Mesenchymal stem cell (in vitro differentiated cells and primary cell): ENCODE data around the gene CLASP1.

ENCODE experiments used
- DNase-seq: peaks from one replicate; pipeline ENCODE4 v3.0.0-alpha.2; 2013
- H2AFZ ChIP-seq: one replicate; pipeline ENCODE4 v1.6.1; 2013; ENCODE audit warnings: low read depth, mild to moderate bottlenecking, control low read depth, inconsistent platforms, low read length, moderate library complexity
- H2AK5ac ChIP-seq: 2 replicates; pipeline ENCODE4 v1.6.1; 2013; ENCODE audit warnings: low read length, moderate library complexity, mild to moderate bottlenecking, inconsistent platforms; ENCODE audit not compliant: severe bottlenecking
- H2BK120ac ChIP-seq: one replicate; pipeline ENCODE4 v1.6.1; 2013; ENCODE audit warnings: low read depth, mild to moderate bottlenecking, inconsistent platforms, low read length, moderate library complexity
- H2BK12ac ChIP-seq, 2 experiments: one replicate each; pipeline ENCODE4 v1.6.1; 2013; ENCODE audit warnings: inconsistent platforms in 2 of 2, low read length in 2 of 2, mild to moderate bottlenecking in 2 of 2, moderate library complexity in 2 of 2, control low read depth in 1 of 2
- H2BK15ac ChIP-seq: one replicate; pipeline ENCODE4 v1.6.1; 2013; ENCODE audit warnings: mild to moderate bottlenecking, low read depth, inconsistent platforms; ENCODE audit not compliant: poor library complexity, severe bottlenecking
- H2BK5ac ChIP-seq: 2 replicates; pipeline ENCODE4 v1.6.1; 2013; ENCODE audit warnings: low read depth, mild to moderate bottlenecking, low read length, control low read depth, inconsistent platforms; ENCODE audit not compliant: poor library complexity, severe bottlenecking
- H3K14ac ChIP-seq, 2 experiments: one replicate each; pipeline ENCODE4 v1.6.1; 2013; ENCODE audit warnings: inconsistent platforms in 2 of 2, low read length in 2 of 2, control low read depth in 1 of 2, mild to moderate bottlenecking in 1 of 2, moderate library complexity in 1 of 2
- H3K18ac ChIP-seq, 2 experiments: one replicate each; pipeline ENCODE4 v1.6.1; 2013; ENCODE audit warnings: inconsistent platforms in 2 of 2, low read length in 2 of 2, control low read depth in 1 of 2, low read depth in 1 of 2, mild to moderate bottlenecking in 1 of 2
- H3K23ac ChIP-seq, 2 experiments: one replicate each; pipeline ENCODE4 v1.6.1; 2013; ENCODE audit warnings: inconsistent platforms in 2 of 2, low read length in 2 of 2, mild to moderate bottlenecking in 2 of 2, moderate library complexity in 2 of 2, control low read depth in 1 of 2
- H3K27ac ChIP-seq: 2 replicates; pipeline ENCODE4 v1.5.1; 2013; ENCODE audit warnings: mild to moderate bottlenecking, moderate library complexity, low read length, control low read depth, inconsistent platforms; ENCODE audit not compliant: poor library complexity, severe bottlenecking
- H3K27me3 ChIP-seq, 2 experiments: 2 replicates each; pipeline versions ENCODE4 v1.6.1 to v1.7.0; 2013; ENCODE audit warnings: low read length in 2 of 2, mild to moderate bottlenecking in 2 of 2, moderate library complexity in 2 of 2, control low read depth in 1 of 2, inconsistent platforms in 1 of 2; ENCODE audit not compliant: control insufficient read depth in 1 of 2, insufficient read depth in 1 of 2
- H3K36me3 ChIP-seq, 2 experiments: 2 replicates each; pipeline versions ENCODE4 v1.6.1 to v1.7.0; 2013; ENCODE audit warnings: low read length in 2 of 2, control low read depth in 1 of 2, inconsistent platforms in 1 of 2, low read depth in 1 of 2, mild to moderate bottlenecking in 1 of 2; ENCODE audit not compliant: insufficient read depth in 2 of 2, control insufficient read depth in 1 of 2
- H3K4ac ChIP-seq, 2 experiments: one replicate each; pipeline ENCODE4 v1.6.1; 2013; ENCODE audit warnings: inconsistent platforms in 2 of 2, low read length in 2 of 2, mild to moderate bottlenecking in 2 of 2, moderate library complexity in 2 of 2, control low read depth in 1 of 2, low read depth in 1 of 2
- H3K4me1 ChIP-seq: 2 replicates; pipeline ENCODE4 v1.6.1; 2013; ENCODE audit warnings: low read depth, low read length, control low read depth; ENCODE audit not compliant: control insufficient read depth, insufficient read depth
- H3K4me2 ChIP-seq: 2 replicates; pipeline ENCODE4 v1.6.1; 2013; ENCODE audit warnings: low read length, mild to moderate bottlenecking, inconsistent platforms; ENCODE audit not compliant: poor library complexity, severe bottlenecking
- H3K4me3 ChIP-seq, 2 experiments: 2 replicates each; pipeline versions ENCODE4 v1.5.1 to v1.7.0; 2013; ENCODE audit warnings: low read length in 2 of 2, mild to moderate bottlenecking in 2 of 2, control low read depth in 1 of 2, low read depth in 1 of 2; ENCODE audit not compliant: insufficient read depth in 1 of 2
- H3K79me1 ChIP-seq: replicated peaks from 2 replicates; pipeline ENCODE4 v1.6.1; 2013; ENCODE audit warnings: mild to moderate bottlenecking, control low read depth, low read length, inconsistent platforms; ENCODE audit not compliant: poor library complexity, severe bottlenecking
- H3K9ac ChIP-seq: 2 replicates; pipeline ENCODE4 v1.7.0; 2013; ENCODE audit warnings: mild to moderate bottlenecking, low read length, moderate library complexity
- H3K9me3 ChIP-seq: 2 replicates; pipeline ENCODE4 v1.7.0; 2013; ENCODE audit warnings: mild to moderate bottlenecking, low read length; ENCODE audit not compliant: control insufficient read depth
- H4K8ac ChIP-seq: one replicate; pipeline ENCODE4 v1.6.1; 2013; ENCODE audit warnings: inconsistent platforms, mild to moderate bottlenecking, low read length, moderate library complexity
- H4K91ac ChIP-seq: one replicate; pipeline ENCODE4 v1.6.1; 2013; ENCODE audit warnings: mild to moderate bottlenecking, low read length, inconsistent platforms
- WGBS: methylation state at CpG from one replicate; pipeline ENCODE4 v1.1.7; 2013; ENCODE audit warnings: mixed read lengths; 5-methylcytosine and 5-hydroxymethylcytosine counted together

The CLASP1 gene

DNA sequence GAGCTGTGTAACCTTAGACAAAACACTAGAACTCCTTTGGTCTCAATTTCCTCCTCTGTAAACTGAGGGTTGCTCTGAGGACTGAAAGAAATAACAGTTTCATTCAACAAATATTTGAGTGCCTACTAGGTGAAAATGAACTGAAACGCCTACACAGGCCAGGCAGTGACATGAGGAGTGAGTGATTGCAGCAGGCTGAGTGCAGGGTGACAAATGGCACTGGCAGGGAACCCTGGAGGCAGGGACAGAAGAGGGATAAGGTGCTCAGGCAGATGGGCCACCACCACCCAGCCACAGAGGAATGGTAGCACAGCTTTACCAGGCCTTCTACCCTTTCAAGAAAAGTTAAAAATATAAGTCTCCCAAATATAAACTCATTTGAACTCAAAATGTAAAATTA is 130.1 kb downstream of the CLASP1 start:
- no peak overlapping the region for H3K18ac ChIP-seq
- H4K91ac ChIP-seq: no peak overlapping the region
- H2AFZ ChIP-seq: no peak overlapping the region
- H3K4me1 ChIP-seq: peaks cover 1% of the 10 kb centered on the region
- H2BK12ac ChIP-seq: no peak overlapping the region
- H3K9ac ChIP-seq: no peak overlapping the region
- no peak overlapping the region for H2BK15ac ChIP-seq
- no peak overlapping the region for H3K27ac ChIP-seq
- no peak overlapping the region for H2AK5ac ChIP-seq
- H3K4ac ChIP-seq: no peak overlapping the region
- H3K23ac ChIP-seq: no peak overlapping the region
- no peak overlapping the region for H3K4me3 ChIP-seq
- H4K8ac ChIP-seq: peak overlapping the region; percentile 27
- H3K36me3 ChIP-seq: peaks cover 32 to 76% of the 10 kb centered on the region in 2 experiments
- H3K27me3 ChIP-seq: no peaks in the 10 kb centered on the region
- WGBS: 79% methylated on average over 1 of the region's 1 CpG
- H2BK5ac ChIP-seq: no peak overlapping the region
- peaks cover 49% of the 10 kb centered on the region for H3K79me1 ChIP-seq
- H3K9me3 ChIP-seq: no peaks in the 10 kb centered on the region
- peak overlapping the region in 1 of 2 experiments; percentile 87 for H3K14ac ChIP-seq
- H2BK120ac ChIP-seq: no peak overlapping the region
- DNase-seq: no peak
- H3K4me2 ChIP-seq: no peak overlapping the region

DNA sequence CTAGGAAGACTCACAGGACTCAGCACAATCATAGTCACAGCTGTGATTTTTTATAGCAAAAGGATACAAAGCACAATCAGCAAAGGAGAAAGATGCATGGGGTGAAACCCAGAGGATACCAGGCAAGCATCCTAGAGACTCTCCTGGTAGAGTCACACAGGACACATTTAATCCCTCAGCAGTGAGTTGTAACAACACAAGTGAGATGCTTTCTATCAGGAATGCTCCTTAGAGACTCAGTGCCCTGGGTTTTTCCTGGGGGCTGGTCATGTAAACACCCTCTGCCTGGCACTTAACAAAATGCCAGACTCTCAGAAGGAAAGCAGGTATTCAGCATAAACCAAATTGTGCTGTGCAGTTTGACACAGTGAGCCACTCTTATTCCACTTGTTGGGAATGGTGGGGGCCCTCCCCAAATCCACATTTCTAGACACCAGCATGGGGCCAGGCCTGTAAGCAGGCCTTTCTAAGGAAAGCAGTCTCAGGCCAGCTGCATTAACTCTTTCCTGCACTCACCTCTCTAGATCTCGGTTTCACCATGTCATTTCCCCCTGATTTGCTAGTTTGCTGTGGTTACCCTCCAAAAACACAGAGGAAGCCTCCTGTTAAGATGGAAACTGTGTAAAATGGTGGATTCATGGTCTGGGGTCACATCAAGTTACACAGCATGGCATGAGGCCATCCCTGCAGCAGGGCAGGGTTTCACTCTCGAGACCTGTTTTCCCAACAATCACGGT is 135.5 kb downstream of the CLASP1 start:
- Histone ChIP-seq H2BK5ac (no peak overlapping the region), H3K23ac (peak overlapping the region in 1 of 2 experiments; percentile 1), H3K4me1 (no peaks in the 10 kb centered on the region), H3K4me3 (no peak overlapping the region), H2BK15ac (no peak overlapping the region), H3K4me2 (no peak overlapping the region), H3K27ac (no peak overlapping the region), H3K14ac (no peak overlapping the region), H3K79me1 (peaks cover 34% of the 10 kb centered on the region), H4K8ac (no peak overlapping the region), H3K18ac (no peak overlapping the region), H3K4ac (no peak overlapping the region), H4K91ac (no peak overlapping the region), H2BK120ac (no peak overlapping the region), H2AK5ac (no peak overlapping the region), H2BK12ac (no peak overlapping the region), H3K9me3 (no peaks in the 10 kb centered on the region), H3K9ac (no peak overlapping the region), H2AFZ (no peak overlapping the region), H3K27me3 (no peaks in the 10 kb centered on the region), H3K36me3 (peaks cover 20 to 46% of the 10 kb centered on the region in 2 experiments)
- no peak for DNase-seq
- 95% methylated on average over 3 of the region's 3 CpGs for whole genome bisulfite sequencing

DNA sequence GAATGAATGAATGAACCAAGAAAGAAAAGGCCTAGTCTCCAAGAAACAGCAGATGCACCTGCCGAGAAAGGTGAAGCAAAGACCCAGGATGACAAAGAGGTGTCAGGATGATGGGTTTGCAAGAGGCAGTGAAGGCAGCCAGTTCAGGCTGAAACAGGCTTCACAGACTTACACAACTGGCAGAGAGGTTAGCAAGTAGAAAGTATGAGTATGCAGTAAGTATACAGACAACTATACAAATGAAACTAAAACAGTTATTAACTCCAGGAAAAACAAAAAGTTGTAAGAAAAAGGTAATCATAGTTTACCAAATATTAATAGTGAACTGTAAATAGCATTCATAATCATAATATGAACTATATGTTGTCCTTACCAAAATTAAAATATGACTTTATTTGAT is 138.4 kb downstream of the CLASP1 start:
- Histone ChIP-seq H3K36me3 (peaks cover 17 to 33% of the 10 kb centered on the region in 2 experiments), H3K4me1 (peaks cover 3% of the 10 kb centered on the region), H2AFZ (no peak overlapping the region), H2BK120ac (no peak overlapping the region), H3K4me2 (no peak overlapping the region), H3K4me3 (no peak overlapping the region), H2BK12ac (no peak overlapping the region), H4K8ac (no peak overlapping the region), H3K79me1 (peaks cover 30% of the 10 kb centered on the region), H4K91ac (no peak overlapping the region), H3K9me3 (no peaks in the 10 kb centered on the region), H3K27me3 (no peaks in the 10 kb centered on the region), H3K4ac (no peak overlapping the region), H3K9ac (no peak overlapping the region), H3K23ac (no peak overlapping the region), H2BK15ac (no peak overlapping the region), H2BK5ac (no peak overlapping the region), H2AK5ac (no peak overlapping the region), H3K27ac (no peak overlapping the region), H3K14ac (no peak overlapping the region), H3K18ac (no peak overlapping the region)
- DNase-seq: no peak
- WGBS: 100% methylated on average over 1 of the region's 1 CpG

DNA sequence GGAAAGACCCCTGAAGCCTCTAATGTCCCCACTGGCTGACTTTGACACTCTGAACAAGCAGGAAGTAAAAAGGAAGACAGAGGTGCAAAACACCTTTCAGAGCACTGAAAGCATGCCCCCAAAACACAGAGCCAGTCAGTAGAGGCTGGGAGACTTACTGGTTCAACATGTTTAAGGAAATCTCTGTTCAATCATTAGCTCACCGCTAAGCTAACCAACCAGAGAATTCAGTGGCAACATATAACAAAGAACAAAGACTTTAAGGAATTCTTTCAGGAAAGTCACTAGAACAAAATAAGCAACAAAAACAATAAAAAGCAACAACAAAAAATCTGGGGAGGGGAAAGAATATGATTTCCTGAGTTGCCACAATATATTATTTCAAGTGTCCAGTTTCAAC is 142.6 kb downstream of the CLASP1 start:
- no peaks in the 10 kb centered on the region for H3K27me3 ChIP-seq
- peaks cover 5% of the 10 kb centered on the region for H3K4me1 ChIP-seq
- peaks cover 14% of the 10 kb centered on the region for H3K79me1 ChIP-seq
- no peak overlapping the region for H4K91ac ChIP-seq
- H3K18ac ChIP-seq: no peak overlapping the region
- no peak overlapping the region for H3K23ac ChIP-seq
- H3K9ac ChIP-seq: no peak overlapping the region
- no peak overlapping the region for H2AFZ ChIP-seq
- H3K27ac ChIP-seq: peak overlapping the region; percentile 33
- no peak overlapping the region for H3K4me2 ChIP-seq
- H4K8ac ChIP-seq: no peak overlapping the region
- no peak overlapping the region for H3K4me3 ChIP-seq
- no peak overlapping the region for H3K4ac ChIP-seq
- WGBS: no CpG with 5 or more reads among the region's 1 CpG
- peak overlapping the region; percentile 21 for H2AK5ac ChIP-seq
- H2BK15ac ChIP-seq: no peak overlapping the region
- H3K36me3 ChIP-seq: peaks cover 6 to 16% of the 10 kb centered on the region in 2 experiments
- DNase-seq: no peak
- H2BK5ac ChIP-seq: no peak overlapping the region
- no peak overlapping the region for H2BK120ac ChIP-seq
- no peak overlapping the region for H2BK12ac ChIP-seq
- H3K9me3 ChIP-seq: no peaks in the 10 kb centered on the region
- H3K14ac ChIP-seq: no peak overlapping the region
